ENCODE measurements around the gene KCNIP2.

Gene KCNIP2

GRCh38 chr10:101843032-101844021, at the start of gene KCNIP2:
TSS of gene KCNIP2 (minus strand) at chr10:101843800. CDS start at chr10:101843568, 232 bp downstream.
- DNase-seq: peak; percentile 58 to 83

- no peak for DNase-seq
These were observed 49.3 kb upstream of the KCNIP2 start for GRCh38 chr10:101892782-101893391.

GRCh38 chr10:101889256-101890210, 45.9 kb upstream of the KCNIP2 start:
- peak; percentile 55 to 62 for DNase-seq

DNA sequence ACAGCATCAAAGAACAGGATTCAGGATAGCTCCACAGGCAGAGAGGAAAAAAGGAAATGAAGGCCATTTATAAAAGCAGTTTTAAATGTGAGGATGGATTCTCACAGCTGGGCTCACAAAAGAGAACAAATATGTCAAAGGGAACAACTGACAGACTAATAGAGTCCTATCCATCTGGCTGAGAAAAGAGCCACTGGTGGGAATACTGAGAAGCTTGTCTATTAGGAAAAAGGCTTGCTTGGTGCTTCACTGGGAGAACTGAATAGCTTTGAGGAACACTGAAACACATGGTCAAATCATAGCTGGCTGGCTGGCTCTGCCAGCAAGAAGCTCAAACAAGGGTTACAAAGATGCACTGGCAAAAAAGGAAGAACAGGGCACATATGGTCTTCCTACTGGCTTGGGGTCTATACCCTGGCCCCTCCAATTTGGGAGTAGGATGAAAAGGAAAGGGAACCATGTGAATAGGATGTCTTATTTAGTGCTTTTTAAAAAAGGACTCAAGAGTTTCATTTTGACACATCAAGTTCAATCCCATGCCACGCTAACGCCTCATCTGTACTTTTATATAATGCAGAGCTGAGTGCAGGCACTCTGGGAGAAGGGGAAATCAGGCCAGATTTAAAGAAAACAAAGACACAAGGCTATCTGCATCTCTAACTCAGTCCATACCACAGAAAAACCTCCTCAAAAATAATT, 44.8 kb upstream of the KCNIP2 start:
- DNase-seq: no peak

DNA sequence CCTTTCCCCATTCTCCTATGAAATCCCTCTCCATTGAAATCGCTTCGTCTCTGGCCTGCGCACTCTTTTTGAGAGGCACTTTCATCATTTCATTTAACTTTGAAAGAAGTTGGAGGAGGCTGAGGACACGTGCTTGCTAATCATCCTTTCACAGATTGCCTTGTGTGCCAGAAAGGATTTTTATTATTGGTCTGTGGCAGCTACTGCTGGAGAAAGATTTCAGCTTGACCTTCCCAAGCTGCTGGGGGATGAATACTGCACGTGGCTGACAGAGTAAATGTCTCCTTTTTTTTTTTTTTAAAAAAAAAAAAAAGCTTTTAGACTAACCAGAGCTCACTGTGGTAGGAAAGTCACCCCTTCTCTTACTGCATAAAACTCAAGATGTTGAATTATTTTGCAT, 44.2 kb upstream of the KCNIP2 start:
- DNase-seq: no peak

DNA sequence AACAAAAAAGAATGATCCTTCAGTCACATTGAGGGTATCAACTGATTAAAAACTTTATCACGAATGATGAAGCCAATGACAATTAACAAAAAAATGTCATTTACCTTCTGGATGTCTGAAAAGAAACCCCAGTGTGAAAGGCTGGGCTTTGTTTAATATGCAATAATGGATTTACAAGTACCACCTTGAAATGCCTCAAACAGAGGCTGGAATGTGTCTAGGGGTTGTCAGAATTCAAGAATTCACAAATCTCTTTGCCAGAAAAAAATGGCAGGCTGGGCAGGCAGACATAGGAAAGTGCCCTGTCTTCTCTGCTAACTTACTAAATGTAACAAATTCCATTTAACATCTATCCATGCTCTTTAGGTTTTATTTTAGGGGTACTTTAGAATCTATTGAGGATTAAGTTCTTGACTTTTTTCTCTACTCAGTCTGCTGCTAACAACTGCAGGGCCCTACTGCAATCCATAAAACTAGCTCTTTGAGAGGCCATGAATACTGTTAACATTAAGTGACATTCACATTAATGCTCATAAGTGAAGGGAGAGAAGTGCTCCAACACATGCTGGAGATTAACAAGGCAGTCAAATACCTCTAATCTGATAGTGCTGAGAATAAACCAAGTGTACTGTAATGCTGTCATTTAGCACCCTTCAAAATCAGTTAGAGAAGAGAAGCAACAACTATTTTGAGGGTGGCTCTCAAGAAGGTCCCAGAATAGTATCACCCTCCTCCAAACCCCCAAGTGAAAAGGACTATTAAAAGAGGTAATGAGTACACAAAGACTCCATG, 43.1 kb upstream of the KCNIP2 start:
- DNase-seq: no peak

- no peak for DNase-seq
These were observed 37.6 kb upstream of the KCNIP2 start for GRCh38 chr10:101881036-101881774.

- no peak for DNase-seq
These were observed 36.6 kb upstream of the KCNIP2 start for GRCh38 chr10:101880232-101880573.

GRCh38 chr10:101879456-101880231, 36.0 kb upstream of the KCNIP2 start:
- no peak for DNase-seq

DNA sequence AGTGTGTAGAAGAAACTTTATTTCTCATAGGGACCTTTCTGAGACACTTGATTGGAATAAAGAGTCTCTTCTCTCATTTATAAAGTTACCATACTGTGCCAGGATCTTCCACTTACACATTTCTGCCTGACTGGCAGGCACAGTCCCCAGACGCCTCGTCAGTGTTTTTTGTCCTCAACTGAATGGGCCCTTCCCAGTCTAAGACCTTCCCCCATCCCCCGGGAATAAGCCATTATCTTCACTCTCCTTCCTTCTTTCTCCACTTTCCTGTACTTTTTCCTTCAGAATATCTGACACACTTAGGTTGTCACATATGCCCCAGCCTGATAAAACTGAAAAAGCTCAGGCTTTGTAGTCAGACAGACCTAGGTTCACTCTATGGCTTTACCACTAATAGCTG, 35.3 kb upstream of the KCNIP2 start:
- DNase-seq: no peak

GRCh38 chr10:101875068-101875688, 31.6 kb upstream of the KCNIP2 start:
- DNase-seq: no peak

DNA sequence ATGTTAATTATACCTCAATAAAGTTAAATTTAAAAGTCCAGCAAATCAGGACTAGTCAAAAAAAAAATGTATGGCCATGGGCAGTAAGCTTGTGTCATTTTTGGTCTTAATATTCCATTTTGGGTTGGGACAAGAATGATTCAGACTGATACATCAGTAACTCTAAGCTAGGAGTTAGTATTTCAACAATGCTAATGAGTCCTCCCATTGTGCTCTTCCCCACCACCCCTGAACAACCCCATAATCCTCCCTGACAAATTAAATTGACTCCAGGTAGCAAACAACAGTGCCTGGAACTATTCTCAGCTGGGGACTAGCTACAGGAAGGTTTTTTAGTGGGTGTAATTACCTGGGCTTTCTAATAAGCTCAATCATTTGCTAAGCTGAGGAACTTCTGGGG, 30.7 kb upstream of the KCNIP2 start:
- DNase-seq: no peak

DNA sequence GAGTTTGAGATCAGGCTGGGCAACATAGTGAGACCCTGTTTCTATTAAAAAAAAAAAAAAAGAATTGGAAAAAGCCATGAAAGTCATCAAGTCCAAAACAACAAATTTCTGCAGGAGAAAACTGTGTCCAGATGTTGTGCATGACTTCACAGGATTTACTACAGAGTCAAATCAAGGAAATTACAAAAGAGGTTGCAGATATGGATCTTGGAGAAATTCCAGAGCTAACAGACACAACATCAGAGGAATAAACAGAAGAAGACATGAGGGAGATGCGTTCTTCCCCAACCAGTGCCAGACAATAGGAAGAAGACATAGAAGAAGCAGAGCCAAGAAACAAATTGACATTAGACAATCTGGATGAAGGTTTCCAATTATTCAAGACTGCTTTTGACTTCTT, 24.3 kb upstream of the KCNIP2 start:
- no peak for DNase-seq

- no peak for DNase-seq
These were observed 15.9 kb upstream of the KCNIP2 start for GRCh38 chr10:101859530-101859929.

GRCh38 chr10:101858723-101859500, 15.3 kb upstream of the KCNIP2 start:
- DNase-seq: no peak

- no peak for DNase-seq
These were observed 14.3 kb upstream of the KCNIP2 start for GRCh38 chr10:101857802-101858476.

- no peak for DNase-seq
These were observed 13.0 kb upstream of the KCNIP2 start for GRCh38 chr10:101856626-101857025.
